ENCODE data around the gene PDK2.

- TF ChIP-seq, protein P1, sequence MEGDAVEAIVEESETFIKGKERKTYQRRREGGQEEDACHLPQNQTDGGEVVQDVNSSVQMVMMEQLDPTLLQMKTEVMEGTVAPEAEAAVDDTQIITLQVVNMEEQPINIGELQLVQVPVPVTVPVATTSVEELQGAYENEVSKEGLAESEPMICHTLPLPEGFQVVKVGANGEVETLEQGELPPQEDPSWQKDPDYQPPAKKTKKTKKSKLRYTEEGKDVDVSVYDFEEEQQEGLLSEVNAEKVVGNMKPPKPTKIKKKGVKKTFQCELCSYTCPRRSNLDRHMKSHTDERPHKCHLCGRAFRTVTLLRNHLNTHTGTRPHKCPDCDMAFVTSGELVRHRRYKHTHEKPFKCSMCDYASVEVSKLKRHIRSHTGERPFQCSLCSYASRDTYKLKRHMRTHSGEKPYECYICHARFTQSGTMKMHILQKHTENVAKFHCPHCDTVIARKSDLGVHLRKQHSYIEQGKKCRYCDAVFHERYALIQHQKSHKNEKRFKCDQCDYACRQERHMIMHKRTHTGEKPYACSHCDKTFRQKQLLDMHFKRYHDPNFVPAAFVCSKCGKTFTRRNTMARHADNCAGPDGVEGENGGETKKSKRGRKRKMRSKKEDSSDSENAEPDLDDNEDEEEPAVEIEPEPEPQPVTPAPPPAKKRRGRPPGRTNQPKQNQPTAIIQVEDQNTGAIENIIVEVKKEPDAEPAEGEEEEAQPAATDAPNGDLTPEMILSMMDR (IDR thresholded peaks at IDR 0.05) = no peak
- TF ChIP-seq POLR2A (IDR thresholded peaks at IDR 0.05) (no peak), EP300 (IDR thresholded peaks at IDR 0.05) (no peak)
These were observed 46.0 kb downstream of the PDK2 start for GRCh38 chr17:50141026-50141744.
